Neural progenitor cell (in vitro differentiated cells): Measurements from ENCODE around the gene SYNC.

ENCODE experiments used
- CTCF ChIP-seq: fragments of 200-600 bp; sonication (generic); IDR thresholded peaks from 2 replicates; pipeline ENCODE4 v1.5.1; 2017; ENCODE audit warnings: antibody characterized with exemption, mild to moderate bottlenecking
- EZH2 ChIP-seq: fragments of 200-600 bp; sonication (generic); IDR thresholded peaks from 2 replicates; pipeline ENCODE4 v1.6.1; 2017; ENCODE audit warnings: antibody characterized with exemption, mild to moderate bottlenecking, moderate library complexity

DNA sequence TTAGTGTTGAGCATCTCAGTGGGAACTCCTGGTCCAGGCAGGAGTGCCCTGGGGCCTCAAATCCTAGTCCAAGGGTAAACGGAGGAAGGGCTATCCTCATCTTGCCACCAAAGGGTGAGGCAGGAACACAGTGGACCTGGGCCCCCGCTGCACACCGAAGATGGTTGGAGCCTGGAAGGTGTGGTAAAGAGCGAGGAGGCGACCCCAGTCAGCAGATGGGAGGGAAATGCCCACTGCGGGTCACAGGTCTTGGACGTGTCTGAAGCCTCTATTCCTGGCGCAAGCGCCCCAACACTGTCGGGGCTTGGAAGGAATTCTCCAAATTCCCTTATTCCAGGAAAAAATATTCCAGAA, 38.5 kb upstream of the SYNC start:
- TF ChIP-seq CTCF, result no peak
- no peak for TF ChIP-seq EZH2
